GM19351 (cell line): ENCODE data around the gene PCDHGA4.
A peak's percentile ranks its signal among the peaks of the same experiment; 100 is the strongest.
"Not testable (repeated sequence)": the region's sequence is repeated elsewhere in the genome, so short reads cannot be mapped to it uniquely, and the experiment has no call there.

Experiments used
- ATAC-seq: cut with Tn5 transposase; IDR thresholded peaks from one replicate; pipeline ENCODE4 v1.9.1; 2021; ENCODE audit warnings: mild to moderate bottlenecking, moderate library complexity; ENCODE audit not compliant: unreplicated experiment

PCDHGA4 gene

DNA sequence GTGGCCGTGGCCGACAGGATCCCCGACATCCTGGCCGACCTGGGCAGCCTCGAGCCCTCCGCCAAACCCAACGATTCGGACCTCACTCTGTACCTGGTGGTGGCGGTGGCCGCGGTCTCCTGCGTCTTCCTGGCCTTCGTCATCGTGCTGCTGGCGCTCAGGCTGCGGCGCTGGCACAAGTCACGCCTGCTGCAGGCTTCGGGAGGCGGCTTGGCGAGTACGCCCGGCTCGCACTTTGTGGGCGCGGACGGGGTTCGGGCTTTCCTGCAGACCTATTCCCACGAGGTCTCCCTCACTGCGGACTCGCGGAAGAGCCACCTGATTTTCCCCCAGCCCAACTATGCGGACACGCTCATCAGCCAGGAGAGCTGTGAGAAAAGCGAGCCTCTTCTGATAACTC is 8.8 kb upstream of the PCDHGA4 start:
- not testable (repeated sequence) for ATAC-seq

DNA sequence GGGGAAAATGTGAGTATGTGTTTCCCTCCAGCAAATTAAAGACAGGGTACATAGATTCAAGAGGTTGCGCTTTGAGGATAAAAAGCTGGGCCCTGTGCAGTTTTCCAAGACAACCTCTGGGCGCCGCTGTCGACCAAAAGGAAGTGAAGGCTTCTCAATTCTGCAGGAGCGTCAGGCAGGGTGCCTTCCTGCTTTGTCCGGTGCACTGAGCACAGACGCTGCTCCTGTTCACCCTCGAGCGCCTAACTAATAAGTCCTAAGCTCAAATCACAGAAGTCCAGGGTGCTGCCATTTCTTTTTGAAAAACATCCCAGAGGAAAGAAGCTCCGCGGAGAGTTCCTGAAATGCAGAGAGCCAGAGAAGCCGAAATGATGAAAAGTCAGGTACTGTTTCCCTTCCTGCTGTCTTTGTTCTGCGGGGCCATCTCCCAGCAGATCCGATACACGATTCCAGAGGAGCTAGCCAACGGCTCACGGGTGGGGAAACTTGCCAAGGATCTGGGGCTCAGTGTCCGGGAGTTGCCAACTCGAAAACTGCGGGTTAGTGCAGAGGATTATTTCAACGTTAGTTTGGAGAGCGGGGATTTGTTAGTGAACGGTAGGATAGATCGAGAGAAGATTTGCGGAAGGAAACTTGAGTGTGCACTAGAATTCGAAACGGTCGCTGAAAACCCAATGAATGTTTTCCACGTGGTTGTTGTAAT is 4.8 kb upstream of the PCDHGA4 start, which contains the start of gene PCDHGB1:
Gene PCDHGB1 (plus strand): TSS at position 183 of the 703 bp plus-strand sequence. CDS start 162 bp downstream, at position 345.
- peak; percentile 73 for ATAC-seq

DNA sequence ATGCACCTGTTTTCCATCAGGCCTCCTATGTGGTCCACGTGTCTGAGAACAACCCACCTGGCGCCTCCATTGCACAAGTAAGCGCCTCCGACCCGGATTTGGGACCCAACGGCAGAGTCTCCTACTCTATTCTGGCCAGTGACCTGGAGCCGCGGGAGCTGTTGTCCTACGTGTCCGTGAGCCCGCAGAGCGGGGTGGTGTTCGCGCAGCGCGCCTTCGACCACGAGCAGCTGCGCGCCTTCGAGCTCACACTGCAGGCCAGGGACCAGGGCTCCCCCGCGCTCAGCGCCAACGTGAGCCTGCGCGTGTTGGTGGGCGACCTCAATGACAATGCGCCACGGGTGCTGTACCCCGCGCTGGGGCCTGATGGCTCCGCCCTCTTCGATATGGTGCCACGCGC is 3.2 kb upstream of the PCDHGA4 start:
- no peak for ATAC-seq

DNA sequence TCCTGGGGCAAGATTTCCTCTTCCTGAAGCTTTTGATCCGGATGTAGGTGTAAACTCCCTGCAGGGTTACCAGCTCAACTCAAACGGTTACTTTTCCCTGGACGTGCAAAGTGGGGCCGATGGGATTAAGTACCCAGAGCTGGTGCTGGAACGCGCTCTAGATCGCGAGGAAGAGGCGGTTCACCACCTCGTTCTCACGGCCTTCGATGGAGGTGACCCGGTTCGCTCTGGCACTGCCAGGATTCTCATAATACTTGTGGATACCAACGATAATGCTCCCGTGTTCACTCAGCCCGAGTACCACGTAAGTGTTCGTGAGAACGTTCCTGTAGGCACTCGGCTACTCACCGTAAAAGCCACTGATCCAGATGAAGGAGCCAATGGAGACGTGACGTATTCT is 820 bp downstream of the PCDHGA4 start:
- ATAC-seq = no peak

DNA sequence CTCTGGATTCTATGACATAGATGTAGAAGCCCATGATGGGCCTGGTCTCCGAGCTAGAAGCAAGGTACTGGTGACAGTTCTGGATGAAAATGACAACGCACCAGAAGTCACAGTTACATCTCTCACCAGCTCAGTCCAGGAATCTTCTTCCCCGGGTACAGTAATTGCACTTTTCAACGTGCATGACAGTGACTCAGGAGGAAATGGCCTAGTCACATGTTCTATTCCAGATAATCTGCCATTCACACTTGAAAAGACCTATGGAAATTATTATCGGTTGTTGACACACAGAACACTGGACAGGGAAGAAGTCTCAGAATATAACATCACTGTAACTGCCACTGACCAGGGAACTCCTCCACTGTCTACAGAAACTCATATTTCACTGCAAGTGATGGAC is 1.3 kb downstream of the PCDHGA4 start:
- ATAC-seq = no peak

- ATAC-seq = no peak
Observed at GRCh38 chr5:141356950-141357349, 2.1 kb downstream of the PCDHGA4 start.

- peak; percentile 81 for ATAC-seq
Observed at GRCh38 chr5:141359790-141360426, 5.1 kb downstream of the PCDHGA4 start, which contains the start of gene PCDHGB2. TSS of gene PCDHGB2 (plus strand) at chr5:141359994. CDS start at chr5:141360136, 142 bp downstream.

DNA sequence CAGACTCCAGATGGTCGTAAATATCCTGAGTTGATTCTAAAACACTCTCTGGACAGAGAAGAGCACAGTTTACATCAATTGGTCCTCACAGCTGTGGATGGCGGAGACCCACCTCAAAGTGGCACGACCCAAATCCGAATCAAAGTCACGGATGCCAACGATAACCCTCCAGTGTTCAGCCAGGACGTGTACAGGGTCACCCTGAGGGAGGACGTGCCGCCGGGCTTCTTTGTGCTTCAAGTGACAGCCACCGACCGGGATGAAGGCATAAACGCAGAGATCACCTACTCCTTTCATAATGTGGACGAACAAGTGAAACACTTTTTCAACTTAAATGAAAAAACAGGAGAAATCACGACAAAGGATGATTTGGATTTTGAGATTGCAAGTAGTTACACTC is 5.9 kb downstream of the PCDHGA4 start:
- ATAC-seq = no peak

GRCh38 chr5:141362719-141363118 is 7.9 kb downstream of the PCDHGA4 start:
- ATAC-seq = no peak

DNA sequence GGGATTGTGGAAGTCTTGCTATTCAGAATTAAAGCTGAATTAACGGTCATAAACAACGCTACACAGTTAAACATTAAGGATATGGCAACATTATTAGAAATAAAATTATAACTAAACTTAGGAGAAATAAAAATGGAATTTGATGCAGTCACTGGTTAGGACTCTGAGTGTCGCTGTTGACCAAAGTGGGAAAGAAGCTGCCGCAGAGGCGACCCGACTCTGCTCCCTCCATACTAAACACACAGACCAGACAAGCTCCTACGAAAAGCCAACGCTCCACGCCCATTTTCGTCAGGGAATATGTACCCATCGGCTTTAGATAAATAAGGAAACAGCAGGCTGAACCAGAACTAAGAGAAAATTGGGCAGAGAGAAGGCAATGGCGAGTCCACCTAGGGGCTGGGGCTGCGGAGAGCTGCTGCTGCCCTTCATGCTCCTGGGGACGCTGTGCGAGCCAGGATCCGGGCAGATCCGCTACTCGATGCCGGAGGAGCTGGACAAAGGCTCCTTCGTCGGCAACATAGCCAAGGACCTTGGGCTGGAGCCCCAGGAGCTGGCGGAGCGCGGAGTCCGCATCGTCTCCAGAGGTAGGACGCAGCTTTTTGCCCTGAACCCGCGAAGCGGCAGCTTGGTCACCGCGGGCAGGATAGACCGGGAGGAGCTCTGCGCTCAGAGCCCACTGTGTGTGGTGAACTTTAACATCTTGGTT is 9.3 kb downstream of the PCDHGA4 start, which contains the start of gene PCDHGA5:
Gene PCDHGA5 (plus strand): TSS at position 211 of the 709 bp plus-strand sequence. CDS start 169 bp downstream, at position 380.
- ATAC-seq = no peak

DNA sequence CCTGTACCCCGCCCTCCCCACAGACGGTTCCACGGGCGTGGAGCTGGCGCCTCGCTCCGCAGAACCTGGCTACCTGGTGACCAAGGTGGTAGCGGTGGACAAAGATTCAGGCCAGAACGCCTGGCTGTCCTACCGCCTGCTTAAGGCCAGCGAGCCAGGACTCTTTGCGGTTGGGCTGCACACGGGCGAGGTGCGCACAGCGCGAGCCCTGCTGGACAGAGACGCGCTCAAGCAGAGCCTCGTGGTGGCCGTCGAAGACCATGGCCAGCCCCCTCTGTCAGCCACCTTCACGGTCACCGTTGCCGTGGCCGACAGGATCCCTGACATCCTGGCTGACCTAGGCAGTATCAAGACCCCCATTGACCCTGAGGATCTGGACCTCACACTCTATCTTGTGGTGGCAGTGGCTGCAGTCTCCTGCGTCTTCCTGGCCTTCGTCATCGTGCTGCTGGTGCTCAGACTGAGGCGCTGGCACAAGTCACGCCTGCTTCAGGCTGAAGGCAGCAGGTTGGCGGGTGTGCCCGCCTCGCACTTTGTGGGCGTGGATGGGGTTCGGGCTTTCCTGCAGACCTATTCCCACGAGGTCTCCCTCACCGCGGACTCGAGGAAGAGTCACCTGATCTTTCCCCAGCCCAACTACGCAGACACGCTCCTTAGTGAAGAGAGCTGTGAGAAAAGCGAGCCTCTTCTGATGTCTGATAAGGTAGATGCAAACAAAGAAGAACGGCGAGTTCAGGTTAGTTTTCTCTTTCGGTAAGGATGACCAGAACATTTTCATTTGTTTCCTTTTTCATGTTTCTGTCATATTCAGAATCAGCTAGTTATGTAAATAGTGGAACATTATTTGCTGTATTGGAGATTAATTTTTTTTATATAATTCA is 11.4 kb downstream of the PCDHGA4 start:
- no peak for ATAC-seq

DNA sequence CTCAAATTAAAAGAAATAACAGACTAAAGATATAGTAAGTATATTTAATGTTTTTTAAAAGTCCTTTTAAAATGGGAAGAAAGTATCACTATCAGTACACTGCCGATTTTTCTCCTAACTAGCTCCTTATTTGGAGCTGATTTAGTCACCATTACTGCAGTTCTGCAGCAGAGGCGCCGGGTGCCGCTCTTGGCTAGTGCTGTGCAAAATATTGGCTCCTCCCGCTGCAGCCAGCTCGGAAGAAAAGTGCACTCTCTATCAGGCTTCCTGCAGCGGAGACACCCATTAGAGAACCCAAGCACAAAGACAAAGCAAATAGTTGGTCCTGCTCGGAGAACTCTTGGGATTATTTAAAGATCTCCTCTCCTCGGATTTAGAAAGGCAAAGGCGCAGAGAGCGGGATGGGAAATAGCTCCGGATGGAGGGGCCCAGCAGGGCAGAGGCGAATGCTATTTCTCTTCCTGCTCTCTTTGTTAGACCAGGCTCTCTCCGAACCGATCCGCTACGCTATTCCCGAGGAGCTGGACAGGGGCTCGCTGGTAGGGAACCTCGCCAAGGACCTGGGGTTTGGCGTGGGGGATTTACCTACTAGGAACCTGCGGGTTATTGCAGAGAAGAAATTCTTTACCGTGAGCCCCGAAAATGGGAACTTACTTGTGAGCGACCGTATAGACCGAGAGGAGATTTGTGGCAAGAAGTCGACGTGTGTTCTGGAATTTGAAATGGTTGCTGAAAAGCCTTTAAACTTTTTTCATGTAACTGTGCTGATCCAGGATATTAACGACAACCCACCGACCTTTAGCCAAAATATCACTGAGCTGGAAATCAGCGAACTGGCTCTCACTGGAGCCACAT is 15.4 kb downstream of the PCDHGA4 start, which contains the start of gene PCDHGB3:
Gene PCDHGB3 (plus strand): TSS at position 249 of the 855 bp plus-strand sequence. CDS start 153 bp downstream, at position 402.
- ATAC-seq = peak; percentile 99

- ATAC-seq = no peak
Observed at GRCh38 chr5:141371572-141372475, 17.0 kb downstream of the PCDHGA4 start.

DNA sequence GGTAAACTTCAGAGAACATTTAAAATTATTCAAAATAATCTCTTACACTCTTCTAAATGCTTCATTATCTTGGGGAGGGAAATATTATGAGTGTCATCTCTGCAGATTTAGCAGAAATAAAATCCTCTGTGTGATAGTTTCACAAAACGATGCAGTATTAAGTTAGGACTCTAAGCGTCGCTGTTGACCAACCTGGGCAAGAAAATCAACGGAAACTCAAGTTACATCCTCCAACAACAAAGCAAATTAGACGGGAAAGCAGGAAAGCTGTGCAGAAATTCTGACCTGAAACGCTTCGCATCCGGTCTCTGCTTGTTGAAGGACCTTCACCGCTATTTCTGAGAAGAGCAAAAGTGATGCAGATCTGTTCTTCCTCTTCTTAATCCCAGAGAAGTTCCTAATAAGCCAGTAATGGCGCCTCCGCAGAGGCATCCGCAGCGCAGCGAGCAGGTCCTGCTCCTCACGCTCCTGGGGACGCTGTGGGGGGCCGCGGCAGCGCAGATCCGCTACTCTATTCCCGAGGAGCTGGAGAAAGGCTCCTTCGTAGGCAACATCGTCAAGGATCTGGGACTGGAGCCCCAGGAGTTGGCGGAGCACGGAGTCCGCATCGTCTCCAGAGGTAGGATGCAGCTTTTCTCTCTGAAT is 19.0 kb downstream of the PCDHGA4 start, which contains the start of gene PCDHGA6:
Gene PCDHGA6 (plus strand): TSS at position 219 of the 645 bp plus-strand sequence. CDS start 193 bp downstream, at position 412.
- no peak for ATAC-seq

DNA sequence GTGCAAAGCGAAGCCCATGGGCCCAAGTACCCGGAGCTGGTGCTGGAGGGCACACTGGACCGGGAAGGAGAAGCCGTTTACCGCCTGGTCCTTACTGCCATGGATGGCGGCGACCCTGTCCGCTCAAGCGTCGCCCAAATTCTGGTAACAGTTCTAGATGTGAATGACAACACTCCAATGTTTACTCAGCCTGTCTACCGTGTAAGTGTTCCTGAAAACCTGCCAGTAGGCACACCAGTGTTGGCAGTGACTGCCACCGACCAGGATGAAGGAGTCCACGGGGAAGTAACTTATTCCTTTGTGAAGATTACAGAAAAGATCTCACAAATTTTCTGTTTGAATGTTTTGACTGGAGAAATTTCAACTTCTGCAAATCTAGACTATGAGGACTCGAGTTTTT is 19.8 kb downstream of the PCDHGA4 start:
- no peak for ATAC-seq

GRCh38 chr5:141375444-141376155 is 20.8 kb downstream of the PCDHGA4 start:
- not testable (repeated sequence) for ATAC-seq
